Omental fat pad (tissue), 4 donors: ENCODE results near the gene ACP6. TPM values are rescaled to one million over a fixed set of nuclear protein-coding genes. Genes with fewer than 3 reads are reported as not detected.

Experiments
- ATAC-seq: fragments of 150-250 bp; one replicate; pipeline ENCODE4 v1.9.1; 2016; ENCODE audit warnings: mild to moderate bottlenecking, moderate library complexity; ENCODE audit not compliant: low FRiP score
- DNase-seq: peaks from one replicate; pipeline ENCODE4 v3.0.0-alpha.2; 2019; ENCODE audit warnings: low spot score
- total RNA-seq, 4 donors: library from RNA; depleted of rRNA; stranded (reverse); fragments of >200 nt; gene quantifications; one replicate each; pipeline ENCODE4 v1.1.0, GENCODE V29; 2016
- TF ChIP-seq, protein P1 (sequence below), 3 donors: fragments of 450-650 bp; IDR thresholded peaks; one replicate each; pipeline ENCODE4 v1.5.1; 2016 to 2017; ENCODE audit warnings: antibody characterized with exemption in 3 of 3, mild to moderate bottlenecking in 3 of 3, moderate library complexity in 2 of 3

The ACP6 gene
- total RNA-seq, 4 donors from 2014 or later, result 2.3 to 15.1 (median 5.9) TPM

DNA sequence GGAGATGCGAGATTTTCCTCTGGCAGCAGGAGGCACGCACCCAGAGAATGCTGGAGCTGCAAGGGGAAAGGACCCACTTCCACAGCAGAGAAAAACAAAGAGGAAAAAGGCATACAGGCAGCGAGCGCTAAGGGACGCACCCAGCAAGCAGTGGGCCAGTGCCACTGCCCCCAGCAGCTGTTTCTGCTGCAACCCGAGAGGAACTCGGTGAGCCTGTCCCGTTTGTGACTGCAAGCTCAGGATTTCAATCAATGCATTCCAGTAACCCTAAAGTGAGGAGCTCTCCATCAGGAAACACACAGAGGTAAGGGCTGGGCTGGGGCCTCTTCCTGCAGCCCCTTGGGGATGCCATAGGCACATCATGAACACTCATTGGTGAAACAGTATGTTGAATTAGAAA, 58.7 kb downstream of the ACP6 start:
- ATAC-seq (no peak), DNase-seq (no peak)
- TF ChIP-seq, protein P1, sequence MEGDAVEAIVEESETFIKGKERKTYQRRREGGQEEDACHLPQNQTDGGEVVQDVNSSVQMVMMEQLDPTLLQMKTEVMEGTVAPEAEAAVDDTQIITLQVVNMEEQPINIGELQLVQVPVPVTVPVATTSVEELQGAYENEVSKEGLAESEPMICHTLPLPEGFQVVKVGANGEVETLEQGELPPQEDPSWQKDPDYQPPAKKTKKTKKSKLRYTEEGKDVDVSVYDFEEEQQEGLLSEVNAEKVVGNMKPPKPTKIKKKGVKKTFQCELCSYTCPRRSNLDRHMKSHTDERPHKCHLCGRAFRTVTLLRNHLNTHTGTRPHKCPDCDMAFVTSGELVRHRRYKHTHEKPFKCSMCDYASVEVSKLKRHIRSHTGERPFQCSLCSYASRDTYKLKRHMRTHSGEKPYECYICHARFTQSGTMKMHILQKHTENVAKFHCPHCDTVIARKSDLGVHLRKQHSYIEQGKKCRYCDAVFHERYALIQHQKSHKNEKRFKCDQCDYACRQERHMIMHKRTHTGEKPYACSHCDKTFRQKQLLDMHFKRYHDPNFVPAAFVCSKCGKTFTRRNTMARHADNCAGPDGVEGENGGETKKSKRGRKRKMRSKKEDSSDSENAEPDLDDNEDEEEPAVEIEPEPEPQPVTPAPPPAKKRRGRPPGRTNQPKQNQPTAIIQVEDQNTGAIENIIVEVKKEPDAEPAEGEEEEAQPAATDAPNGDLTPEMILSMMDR (IDR thresholded peaks at IDR 0.05), result no peak

- TF ChIP-seq, protein P1 (IDR thresholded peaks at IDR 0.05), result no peak
- DNase-seq, result no peak
- no peak for ATAC-seq
These were observed 59.3 kb downstream of the ACP6 start for GRCh38 chr1:147611021-147611426.

GRCh38 chr1:147609358-147609757, 61.0 kb downstream of the ACP6 start:
- ATAC-seq (no peak), DNase-seq (no peak)
- TF ChIP-seq, protein P1 (IDR thresholded peaks at IDR 0.05), result no peak

GRCh38 chr1:147608596-147608995, 61.7 kb downstream of the ACP6 start:
- ATAC-seq (no peak), DNase-seq (no peak)
- TF ChIP-seq, protein P1 (IDR thresholded peaks at IDR 0.05), result no peak

GRCh38 chr1:147605591-147605990, 64.7 kb downstream of the ACP6 start:
- ATAC-seq (no peak), DNase-seq (no peak)
- TF ChIP-seq, protein P1 (IDR thresholded peaks at IDR 0.05), result no peak

- ATAC-seq, result no peak
These were observed 66.3 kb downstream of the ACP6 start for GRCh38 chr1:147603986-147604385.

More at GRCh38 chr1:147603986-147604385, 66.3 kb downstream of the ACP6 start:
- TF ChIP-seq, protein P1 (IDR thresholded peaks at IDR 0.05), result no peak
- no peak for DNase-seq
